ENCODE data around the gene LHX3. TPM values are rescaled to one million over a fixed set of nuclear protein-coding genes. Genes with fewer than 3 reads are reported as not detected.

LHX3 gene
- total RNA-seq, 1 donor from 2014 or later = not detected

DNA sequence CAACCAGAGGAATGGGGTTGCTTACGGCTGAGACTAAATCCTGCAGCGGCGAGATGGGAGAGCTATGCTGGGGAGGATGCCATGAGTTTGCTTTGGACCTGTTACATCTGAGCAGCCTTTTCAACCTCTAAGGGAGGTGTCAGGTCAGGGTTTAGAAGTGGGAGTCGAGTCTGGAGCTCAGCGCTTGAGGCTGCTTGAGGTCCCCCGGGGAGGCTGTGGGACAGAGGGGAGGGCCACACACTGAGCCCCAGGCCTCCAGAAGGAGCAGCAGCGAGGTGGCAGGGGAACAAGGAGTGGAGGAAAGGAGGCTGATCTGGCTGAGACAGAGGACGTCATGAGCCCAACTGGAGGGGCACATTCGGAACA, 42.6 kb upstream of the LHX3 start:
- H3K4me1 Mint-ChIP-seq (ENCODE audit: low read depth, unreplicated experiment) = peaks cover 21% of the 10 kb centered on the region
- TF ChIP-seq EZH2 (IDR thresholded peaks at IDR 0.05; ENCODE audit: insufficient read depth, low read length) (no peak), CTCF (IDR thresholded peaks at IDR 0.05; ENCODE audit: insufficient read depth, low read depth, low read length) (no peak)
- FAIRE-seq = no peak
- H3K4me2 ChIP-seq (ENCODE audit: low read length) = no peak overlapping the region
- H3K27me3 ChIP-seq (ENCODE audit: insufficient read depth, low read length) = peaks cover 12% of the 10 kb centered on the region
- H4K20me1 ChIP-seq (ENCODE audit: insufficient read depth, low read length) = peaks cover 26% of the 10 kb centered on the region
- H3K4me1 ChIP-seq (ENCODE audit: insufficient read depth, low read length) = peaks cover 15% of the 10 kb centered on the region
- H3K27ac Mint-ChIP-seq (ENCODE audit: unreplicated experiment) = no peak overlapping the region
- no peak overlapping the region for H3K4me3 ChIP-seq (ENCODE audit: insufficient read depth, low read depth, low read length)
- H3K27ac ChIP-seq (ENCODE audit: low read depth, low read length) = no peak overlapping the region
- no peak overlapping the region for H2AFZ ChIP-seq (ENCODE audit: low read depth, low read length)
- H3K9me3 Mint-ChIP-seq (ENCODE audit: unreplicated experiment) = no peaks in the 10 kb centered on the region
- H3K9ac ChIP-seq (ENCODE audit: low read length) = no peak overlapping the region
- H3K36me3 ChIP-seq (ENCODE audit: insufficient read depth, low read length) = no peaks in the 10 kb centered on the region
- no peaks in the 10 kb centered on the region for H3K9me3 ChIP-seq (ENCODE audit: insufficient read depth, low read depth, low read length)
- peaks cover 21% of the 10 kb centered on the region for H3K27me3 Mint-ChIP-seq (ENCODE audit: low read depth, unreplicated experiment)
- peaks cover 3% of the 10 kb centered on the region for H3K36me3 Mint-ChIP-seq (ENCODE audit: low read depth, unreplicated experiment)
- H3K79me2 ChIP-seq (ENCODE audit: insufficient read depth, low read length) = peaks cover 8% of the 10 kb centered on the region
- DNase-seq (ENCODE audit: low read depth) = no peak
- no peak overlapping the region for H3K4me3 Mint-ChIP-seq (ENCODE audit: unreplicated experiment)

- H3K36me3 Mint-ChIP-seq (ENCODE audit: low read depth, unreplicated experiment) = peaks cover 3% of the 10 kb centered on the region
- peaks cover 32% of the 10 kb centered on the region for H4K20me1 ChIP-seq (ENCODE audit: insufficient read depth, low read length)
- H3K4me1 Mint-ChIP-seq (ENCODE audit: low read depth, unreplicated experiment) = peaks cover 21% of the 10 kb centered on the region
- no peaks in the 10 kb centered on the region for H3K9me3 Mint-ChIP-seq (ENCODE audit: unreplicated experiment)
- no peak overlapping the region for H3K4me3 ChIP-seq (ENCODE audit: insufficient read depth, low read depth, low read length)
- no peak overlapping the region for H3K4me2 ChIP-seq (ENCODE audit: low read length)
- H3K9ac ChIP-seq (ENCODE audit: low read length) = no peak overlapping the region
- no peaks in the 10 kb centered on the region for H3K9me3 ChIP-seq (ENCODE audit: insufficient read depth, low read depth, low read length)
- no peak overlapping the region for H3K27ac ChIP-seq (ENCODE audit: low read depth, low read length)
- H3K36me3 ChIP-seq (ENCODE audit: insufficient read depth, low read length) = no peaks in the 10 kb centered on the region
- no peak overlapping the region for H3K4me3 Mint-ChIP-seq (ENCODE audit: unreplicated experiment)
- peaks cover 12% of the 10 kb centered on the region for H3K27me3 ChIP-seq (ENCODE audit: insufficient read depth, low read length)
- peaks cover 21% of the 10 kb centered on the region for H3K27me3 Mint-ChIP-seq (ENCODE audit: low read depth, unreplicated experiment)
- FAIRE-seq = no peak
- peaks cover 13% of the 10 kb centered on the region for H3K79me2 ChIP-seq (ENCODE audit: insufficient read depth, low read length)
- no peak for DNase-seq (ENCODE audit: low read depth)
- H2AFZ ChIP-seq (ENCODE audit: low read depth, low read length) = no peak overlapping the region
- TF ChIP-seq CTCF (IDR thresholded peaks at IDR 0.05; ENCODE audit: insufficient read depth, low read depth, low read length) (no peak), EZH2 (IDR thresholded peaks at IDR 0.05; ENCODE audit: insufficient read depth, low read length) (no peak)
- peaks cover 15% of the 10 kb centered on the region for H3K4me1 ChIP-seq (ENCODE audit: insufficient read depth, low read length)
- H3K27ac Mint-ChIP-seq (ENCODE audit: unreplicated experiment) = no peak overlapping the region
Observed at GRCh38 chr9:136246849-136247550, 42.1 kb upstream of the LHX3 start.
